CD4-positive, alpha-beta T cell treated with Interleukin-21 for 1 hour (primary cell): ENCODE results near the gene MOB2.

Experiments
- DNase-seq: peaks from one replicate; pipeline ENCODE4 v3.0.0-alpha.2; 2020

The MOB2 gene

GRCh38 chr11:1470681-1471611 is 15.6 kb downstream of the MOB2 start:
- no peak for DNase-seq

GRCh38 chr11:1469911-1470680 is 16.5 kb downstream of the MOB2 start:
- DNase-seq = no peak

DNA sequence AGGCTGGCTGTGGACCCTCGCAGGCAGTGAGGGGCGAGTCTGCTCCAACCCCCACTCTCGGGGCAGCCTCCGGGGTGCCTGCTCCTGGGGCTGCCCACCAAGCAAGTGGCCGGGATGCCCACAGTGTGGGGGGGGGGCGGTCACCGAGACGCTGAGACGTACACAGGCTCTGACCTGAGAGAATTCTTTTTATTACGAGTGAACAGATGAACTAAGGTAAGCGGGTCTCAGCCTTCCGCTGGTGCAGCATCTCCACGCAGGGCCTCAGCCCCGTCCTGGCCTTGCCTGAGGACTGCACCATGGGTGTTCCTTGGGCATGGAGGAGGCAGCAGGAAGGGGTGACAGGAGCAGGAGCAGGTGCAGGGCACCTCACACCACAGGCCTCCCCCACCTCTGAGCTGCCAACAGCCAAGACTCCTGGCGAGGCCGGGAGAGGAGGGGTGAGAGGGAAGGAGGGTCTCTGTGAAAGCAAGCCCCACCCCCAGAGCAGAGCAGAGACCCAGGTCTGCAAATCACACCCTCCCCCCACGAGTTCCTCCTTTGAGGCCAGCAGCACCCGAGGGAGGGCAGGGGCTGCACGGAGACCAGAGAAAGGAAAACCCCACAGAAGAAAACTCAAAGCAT is 17.2 kb downstream of the MOB2 start:
- no peak for DNase-seq

DNA sequence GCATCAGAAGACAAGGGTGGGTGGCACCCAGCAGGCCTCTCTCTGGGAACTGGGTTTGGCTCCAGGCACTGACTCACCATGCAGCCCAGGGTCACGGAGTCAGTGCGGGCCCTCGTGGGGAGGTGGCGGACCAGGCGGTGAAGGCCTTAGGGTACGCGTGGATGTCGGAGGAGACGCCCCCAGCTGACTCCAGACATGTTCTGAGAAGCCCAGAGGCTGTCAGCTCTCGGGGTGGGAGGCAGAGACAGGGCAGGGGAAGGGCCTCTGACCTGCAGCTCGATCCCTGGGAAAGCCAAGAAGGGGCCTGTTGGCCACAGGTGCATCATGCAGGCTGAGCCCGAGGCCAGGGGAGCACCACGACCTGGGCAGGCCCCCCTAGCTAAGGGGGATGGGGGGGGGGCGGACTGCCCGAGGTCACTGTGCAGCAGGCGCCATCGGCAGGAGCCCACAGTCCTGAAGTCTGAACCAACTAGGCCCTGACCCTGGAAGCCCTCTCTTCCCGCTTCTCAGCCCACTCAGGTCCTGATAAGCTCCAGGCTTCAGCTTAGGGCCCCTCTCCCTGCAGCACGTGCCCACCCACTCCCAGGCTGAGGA is 18.0 kb downstream of the MOB2 start:
- no peak for DNase-seq

GRCh38 chr11:1468002-1468401 is 18.6 kb downstream of the MOB2 start:
- DNase-seq = no peak

DNA sequence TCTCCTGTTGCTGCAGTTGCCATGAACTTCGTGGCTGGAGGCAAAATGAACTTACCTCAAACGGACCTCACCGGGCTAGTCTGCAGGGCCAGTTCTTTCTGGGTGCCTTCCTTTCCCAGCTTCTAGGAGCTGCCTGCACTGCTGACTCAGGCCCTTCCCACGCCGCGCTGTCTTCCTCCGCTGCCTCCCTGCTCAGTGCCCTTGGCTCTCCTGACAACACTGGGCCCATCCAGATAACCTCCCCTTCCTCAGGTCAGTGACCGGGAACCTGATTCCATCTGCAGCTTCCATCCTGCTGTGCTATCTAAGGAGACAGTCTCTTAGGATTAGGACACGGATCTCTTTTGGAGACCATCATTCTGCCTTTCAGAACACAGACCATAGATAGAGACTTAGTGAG is 19.3 kb downstream of the MOB2 start:
- DNase-seq = no peak

DNA sequence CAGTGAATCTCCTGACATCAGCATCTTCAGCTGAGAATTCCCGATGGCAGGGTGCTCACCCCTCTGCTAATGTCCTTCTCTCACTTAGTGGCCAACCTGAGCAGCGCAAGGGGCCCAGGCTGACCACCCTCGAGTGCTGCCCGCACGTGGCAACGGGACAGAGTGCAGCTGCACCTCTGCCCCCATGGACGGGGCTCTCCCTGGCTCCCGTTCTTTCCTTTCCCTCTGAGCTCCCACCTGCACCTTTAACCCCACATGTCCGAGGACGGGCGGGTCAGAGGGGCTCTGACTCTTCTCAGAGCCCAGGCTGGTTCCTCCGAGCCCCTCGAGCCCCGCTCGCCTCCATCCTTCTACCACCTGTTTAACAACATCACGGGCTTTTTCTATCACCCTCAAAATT is 19.8 kb downstream of the MOB2 start:
- DNase-seq = no peak

GRCh38 chr11:1463056-1463455 is 23.5 kb downstream of the MOB2 start:
- no peak for DNase-seq

- no peak for DNase-seq
These were observed 23.9 kb downstream of the MOB2 start for GRCh38 chr11:1462698-1462975.

DNA sequence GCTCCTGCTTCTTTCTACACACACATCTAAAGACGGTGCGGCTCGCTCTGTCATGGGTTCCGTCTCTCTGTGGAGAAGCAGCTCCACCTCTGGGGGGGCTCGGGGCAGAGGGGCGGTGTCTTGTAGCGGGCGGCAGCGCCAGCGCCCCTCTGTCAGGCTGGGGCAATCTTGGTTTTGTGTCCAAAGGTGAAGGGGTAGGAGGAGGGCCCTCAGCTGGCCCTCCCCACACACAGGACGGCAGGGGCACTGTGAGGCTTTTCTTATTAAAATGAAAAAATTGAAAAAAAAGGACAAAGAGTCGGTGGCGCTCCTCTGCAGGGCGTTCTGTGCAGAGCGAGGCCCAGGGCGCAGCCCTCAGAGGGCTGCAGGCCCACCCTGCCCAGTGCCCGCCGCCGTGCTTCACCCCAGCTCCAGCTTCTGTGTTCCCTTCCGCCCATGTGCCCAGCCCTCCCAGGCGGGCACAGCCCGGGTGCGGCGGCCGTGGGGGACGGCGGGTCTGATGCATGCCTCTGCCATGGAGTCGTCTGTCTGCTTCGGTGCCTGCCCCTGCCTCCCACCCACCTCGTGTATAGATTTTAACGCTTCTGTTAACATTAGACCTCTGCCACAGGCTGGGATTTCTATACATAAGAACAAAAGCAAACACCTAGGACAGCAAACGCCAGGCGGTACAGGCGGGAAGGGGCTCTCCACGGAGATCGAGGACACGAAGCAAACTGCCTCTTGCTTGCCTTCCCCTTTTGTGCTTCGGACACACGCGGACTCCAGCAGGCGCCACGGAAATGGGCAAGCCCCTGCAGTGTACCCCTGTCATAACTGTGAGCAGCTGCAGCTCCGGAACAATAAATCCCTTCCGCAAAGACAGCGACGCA is 24.5 kb downstream of the MOB2 start:
- no peak for DNase-seq

GRCh38 chr11:1460986-1461825 is 25.4 kb downstream of the MOB2 start:
- no peak for DNase-seq

DNA sequence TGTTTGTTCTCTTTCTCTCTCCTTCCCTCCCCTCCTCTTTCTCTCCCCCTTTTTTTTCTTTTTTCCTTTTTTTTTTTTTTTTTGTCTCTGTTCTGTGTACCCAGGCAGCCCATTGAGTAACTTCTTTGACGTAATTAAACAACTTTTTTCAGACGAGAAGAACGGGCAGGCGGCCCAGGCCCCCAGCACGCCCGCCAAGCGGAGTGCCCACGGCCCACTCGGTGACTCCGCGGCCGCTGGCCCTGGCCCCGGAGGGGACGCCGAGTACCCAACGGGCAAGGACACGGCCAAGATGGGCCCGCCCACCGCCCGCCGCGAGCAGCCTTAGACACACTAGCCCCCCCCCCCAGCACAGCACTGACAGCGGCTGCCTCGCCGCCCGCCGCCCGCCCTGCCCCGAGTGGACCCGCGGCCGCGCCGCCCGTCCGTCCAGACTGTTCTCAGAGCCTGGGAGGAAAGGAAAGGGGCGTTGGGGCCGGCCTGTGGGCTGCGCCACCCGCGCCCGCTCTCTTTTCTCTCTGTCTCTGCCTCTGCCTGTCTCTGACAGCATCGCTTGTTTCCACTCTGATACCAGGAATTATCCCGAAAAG is 26.1 kb downstream of the MOB2 start:
- no peak for DNase-seq

DNA sequence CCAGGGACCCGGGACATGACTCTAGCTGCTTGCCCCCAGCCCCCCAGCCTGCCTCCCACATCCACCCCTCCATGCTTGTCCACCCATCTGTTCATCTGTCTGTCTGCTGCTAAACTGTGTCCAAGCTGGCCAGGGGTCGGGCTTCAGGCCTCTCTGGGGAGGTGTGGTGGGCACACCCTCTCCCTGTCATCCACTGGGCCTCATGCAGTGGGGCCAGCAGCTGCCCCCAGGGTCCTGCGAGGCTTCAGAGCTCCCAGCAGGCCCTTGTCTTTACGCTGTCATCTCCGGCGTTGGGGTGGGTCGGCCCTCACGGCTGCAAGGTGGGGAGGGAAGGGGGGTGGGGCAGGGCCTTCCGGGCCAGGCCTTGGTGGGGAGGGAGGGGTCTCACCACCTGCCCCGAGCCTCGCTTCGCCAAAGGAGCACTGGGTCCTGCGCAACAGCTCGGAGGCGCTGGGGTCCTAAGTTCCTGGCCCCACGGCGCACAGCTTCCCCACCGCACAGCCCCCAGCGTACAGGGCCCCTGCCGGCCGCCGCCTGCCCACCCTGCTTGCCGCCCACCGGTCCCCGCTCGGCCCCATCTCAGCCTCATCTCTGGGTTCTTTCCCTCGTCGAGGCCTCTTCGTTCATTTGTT is 26.7 kb downstream of the MOB2 start:
- no peak for DNase-seq

GRCh38 chr11:1459219-1459575 is 27.4 kb downstream of the MOB2 start:
- DNase-seq = no peak

DNA sequence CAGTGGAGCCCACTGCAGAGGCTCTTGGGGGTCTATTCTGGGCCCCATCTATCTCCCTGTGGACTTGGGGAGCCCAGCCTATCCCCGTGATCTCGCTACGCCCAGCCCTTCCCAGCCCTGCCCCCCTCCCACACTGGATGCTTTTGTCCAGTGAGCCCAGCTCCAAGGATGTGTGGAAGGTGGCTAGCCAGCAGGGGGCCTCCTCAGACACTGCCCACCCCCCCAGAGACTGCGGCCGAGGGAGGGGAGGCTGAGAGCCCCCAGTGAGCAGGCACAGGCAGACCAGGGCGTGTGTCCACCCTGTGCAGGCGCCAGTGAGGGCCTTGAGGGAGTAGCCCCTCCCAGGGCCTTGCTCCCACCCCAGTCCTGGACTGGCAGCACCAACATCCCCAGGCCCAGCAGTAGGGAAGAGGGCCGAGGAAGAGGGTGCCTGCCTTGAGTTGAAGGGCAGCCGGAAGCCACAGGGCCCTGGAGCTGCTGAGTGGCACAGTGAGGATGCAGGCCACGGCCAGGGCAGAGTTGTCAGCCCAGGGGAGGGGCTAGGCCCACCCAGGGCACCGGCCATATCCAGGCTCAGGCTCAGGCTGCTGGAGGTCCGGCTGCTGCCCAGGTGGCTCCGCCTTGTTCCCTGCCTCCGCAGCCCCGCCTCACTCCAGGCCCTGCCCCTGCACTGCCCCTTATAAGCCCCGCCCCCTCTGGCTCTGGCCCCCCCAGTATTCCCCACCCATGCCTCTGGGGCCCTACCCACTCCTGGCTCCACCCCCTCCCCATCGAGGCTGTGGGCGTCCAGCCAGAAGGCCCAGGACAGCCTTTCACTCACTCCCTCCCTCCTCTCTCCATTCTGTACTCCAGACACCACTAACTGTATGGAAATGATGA is 28.0 kb downstream of the MOB2 start:
- DNase-seq = no peak

DNA sequence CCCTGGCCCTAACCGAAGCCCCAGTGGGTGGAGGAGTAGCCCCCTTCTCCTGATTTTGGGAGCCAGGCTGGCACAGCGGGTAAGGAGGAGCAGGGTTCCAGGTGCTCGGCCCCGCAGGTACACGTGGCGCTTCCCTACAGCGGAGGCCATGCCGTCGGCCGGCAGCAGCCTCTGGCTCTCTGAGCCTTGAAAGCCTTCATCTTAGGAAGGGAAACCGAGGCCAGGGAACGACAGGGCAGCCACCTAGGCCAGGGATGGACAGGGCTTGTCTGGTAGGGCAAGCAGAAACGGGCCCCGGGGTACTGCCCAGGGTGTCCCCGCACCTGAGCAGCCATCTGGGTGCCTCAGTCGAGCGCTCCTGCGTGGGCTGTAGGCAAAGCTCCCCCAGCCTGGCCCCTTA is 28.7 kb downstream of the MOB2 start:
- no peak for DNase-seq

GRCh38 chr11:1457326-1457680 is 29.3 kb downstream of the MOB2 start:
- DNase-seq = no peak

GRCh38 chr11:1456596-1457325 is 29.8 kb downstream of the MOB2 start:
- DNase-seq = no peak

DNA sequence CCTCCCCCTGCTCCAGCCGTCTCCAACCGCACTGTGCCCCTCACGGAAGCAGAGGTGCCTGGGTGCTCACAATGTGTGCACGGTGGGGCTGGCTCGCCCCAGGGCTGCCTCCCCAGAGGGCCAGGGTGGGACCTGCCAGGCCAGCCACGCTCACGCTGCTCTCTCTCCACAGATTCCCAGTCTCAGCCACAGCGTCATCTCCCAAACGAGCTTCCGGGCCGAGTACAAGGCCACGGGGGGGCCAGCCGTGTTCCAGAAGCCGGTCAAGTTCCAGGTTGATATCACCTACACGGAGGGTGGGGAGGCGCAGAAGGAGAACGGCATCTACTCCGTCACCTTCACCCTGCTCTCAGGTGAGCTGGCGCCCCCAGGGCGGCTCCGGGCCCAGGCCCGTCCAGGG is 30.4 kb downstream of the MOB2 start:
- DNase-seq = no peak
